ENCODE data around the gene TP53BP2.
A peak's percentile ranks its signal among the peaks of the same experiment; 100 is the strongest.
"Not testable (repeated sequence)": the region's sequence is repeated elsewhere in the genome, so short reads cannot be mapped to it uniquely, and the experiment has no call there.

Gene TP53BP2

DNA sequence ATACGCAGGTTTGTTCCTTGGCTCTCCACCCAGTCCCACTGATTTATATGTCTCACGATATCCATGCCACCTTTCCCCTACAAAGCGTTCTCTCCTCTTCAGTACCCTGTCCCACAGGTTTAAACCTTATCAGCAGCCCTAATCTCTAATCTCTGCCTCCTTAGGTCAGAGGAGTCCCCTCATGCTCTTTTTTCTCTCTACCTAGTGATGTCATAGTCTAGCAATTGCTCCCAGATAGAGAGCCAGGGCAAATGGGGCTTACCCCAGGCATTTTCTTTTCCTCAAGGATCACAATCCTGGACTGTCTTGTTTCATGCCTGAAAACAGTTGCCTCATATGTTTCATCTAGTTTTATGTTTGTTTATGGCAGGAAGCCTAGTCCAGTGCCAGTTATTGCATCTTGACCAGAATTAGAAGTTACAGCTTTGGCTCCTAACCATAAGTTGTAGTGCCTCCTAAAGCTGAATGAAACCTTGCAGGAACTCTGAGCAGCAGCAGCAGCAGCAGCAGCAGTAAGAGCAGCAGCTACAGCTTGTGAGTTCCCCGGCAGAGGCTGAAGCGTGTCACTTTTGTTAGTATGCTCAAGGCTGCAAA is 26.7 kb upstream of the TP53BP2 start:
- Histone ChIP-seq H2AFZ (no peak overlapping the region), H3K36me3 (ENCODE audit: control insufficient read depth, insufficient read depth, low read length) (no peaks in the 10 kb centered on the region), H3K4me2 (ENCODE audit: low read length) (no peak overlapping the region), H3K27me3 (ENCODE audit: control insufficient read depth, insufficient read depth, low read length) (no peaks in the 10 kb centered on the region), H3K9ac (no peak overlapping the region), H3K4me1 (peaks cover 2% of the 10 kb centered on the region), H3K9me3 (ENCODE audit: control insufficient read depth, low read length) (no peaks in the 10 kb centered on the region), H3K4me3 (ENCODE audit: low read depth, low read length) (no peak overlapping the region), H3K27ac (no peak overlapping the region), H3K79me2 (no peaks in the 10 kb centered on the region)
- TF ChIP-seq, protein P1, sequence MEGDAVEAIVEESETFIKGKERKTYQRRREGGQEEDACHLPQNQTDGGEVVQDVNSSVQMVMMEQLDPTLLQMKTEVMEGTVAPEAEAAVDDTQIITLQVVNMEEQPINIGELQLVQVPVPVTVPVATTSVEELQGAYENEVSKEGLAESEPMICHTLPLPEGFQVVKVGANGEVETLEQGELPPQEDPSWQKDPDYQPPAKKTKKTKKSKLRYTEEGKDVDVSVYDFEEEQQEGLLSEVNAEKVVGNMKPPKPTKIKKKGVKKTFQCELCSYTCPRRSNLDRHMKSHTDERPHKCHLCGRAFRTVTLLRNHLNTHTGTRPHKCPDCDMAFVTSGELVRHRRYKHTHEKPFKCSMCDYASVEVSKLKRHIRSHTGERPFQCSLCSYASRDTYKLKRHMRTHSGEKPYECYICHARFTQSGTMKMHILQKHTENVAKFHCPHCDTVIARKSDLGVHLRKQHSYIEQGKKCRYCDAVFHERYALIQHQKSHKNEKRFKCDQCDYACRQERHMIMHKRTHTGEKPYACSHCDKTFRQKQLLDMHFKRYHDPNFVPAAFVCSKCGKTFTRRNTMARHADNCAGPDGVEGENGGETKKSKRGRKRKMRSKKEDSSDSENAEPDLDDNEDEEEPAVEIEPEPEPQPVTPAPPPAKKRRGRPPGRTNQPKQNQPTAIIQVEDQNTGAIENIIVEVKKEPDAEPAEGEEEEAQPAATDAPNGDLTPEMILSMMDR (IDR thresholded peaks at IDR 0.05), result no peak

DNA sequence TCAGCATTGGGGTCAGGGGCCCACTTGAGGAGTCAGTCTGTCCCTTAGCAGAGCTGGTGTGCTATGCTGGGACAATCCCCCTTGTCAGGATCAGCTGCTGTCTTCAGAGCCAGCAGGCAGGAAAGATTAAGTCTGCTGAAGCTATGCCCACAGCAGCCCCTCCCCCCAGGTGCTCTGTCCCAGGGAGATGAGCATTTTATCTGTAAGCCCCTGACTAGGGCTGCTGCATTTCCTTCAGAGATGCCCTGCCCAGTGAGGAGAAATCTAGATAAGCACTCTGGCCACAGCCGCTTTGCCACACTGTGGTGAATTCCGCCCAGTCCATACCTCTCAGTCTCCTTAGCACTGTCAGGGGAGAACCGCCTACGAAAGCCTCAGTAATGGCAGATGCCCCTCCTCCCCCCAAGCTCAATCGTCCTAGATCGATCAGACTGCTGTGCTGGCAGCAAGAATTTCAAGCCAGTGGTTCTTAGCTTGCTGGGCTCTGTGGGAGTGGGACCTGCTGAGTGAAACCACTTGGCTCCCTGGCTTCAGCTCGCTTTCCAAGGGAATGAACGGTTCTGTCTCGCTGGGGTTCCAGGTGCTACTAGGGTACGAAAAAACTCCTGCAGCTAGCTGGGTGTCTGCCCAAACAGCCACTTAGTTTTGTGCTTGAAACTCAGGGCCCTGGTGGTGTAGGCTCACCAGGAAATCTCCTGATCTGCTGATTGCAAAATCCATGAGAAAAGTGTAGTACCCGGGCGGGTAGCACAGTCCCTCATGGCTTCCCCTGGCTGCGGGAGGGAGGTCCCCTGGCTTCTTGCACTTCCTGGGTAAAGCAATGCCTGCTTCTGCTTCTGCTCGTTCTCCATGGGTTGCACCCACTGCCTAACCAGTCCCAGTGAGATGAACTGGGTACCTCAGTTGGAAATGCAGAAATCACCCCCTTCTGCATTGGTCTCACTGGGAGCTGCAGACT is 25.1 kb upstream of the TP53BP2 start:
- H3K9me3 ChIP-seq (ENCODE audit: control insufficient read depth, low read length), result no peaks in the 10 kb centered on the region
- H3K36me3 ChIP-seq (ENCODE audit: control insufficient read depth, insufficient read depth, low read length), result no peaks in the 10 kb centered on the region
- peak overlapping the region; percentile 73 for H2AFZ ChIP-seq
- no peaks in the 10 kb centered on the region for H3K79me2 ChIP-seq
- H3K4me2 ChIP-seq (ENCODE audit: low read length), result no peak overlapping the region
- H3K27me3 ChIP-seq (ENCODE audit: control insufficient read depth, insufficient read depth, low read length), result no peaks in the 10 kb centered on the region
- H3K9ac ChIP-seq, result no peak overlapping the region
- TF ChIP-seq, protein P1 (IDR thresholded peaks at IDR 0.05), result no peak
- H3K4me3 ChIP-seq (ENCODE audit: low read depth, low read length), result no peak overlapping the region
- H3K27ac ChIP-seq, result no peak overlapping the region
- peaks cover 2% of the 10 kb centered on the region for H3K4me1 ChIP-seq

DNA sequence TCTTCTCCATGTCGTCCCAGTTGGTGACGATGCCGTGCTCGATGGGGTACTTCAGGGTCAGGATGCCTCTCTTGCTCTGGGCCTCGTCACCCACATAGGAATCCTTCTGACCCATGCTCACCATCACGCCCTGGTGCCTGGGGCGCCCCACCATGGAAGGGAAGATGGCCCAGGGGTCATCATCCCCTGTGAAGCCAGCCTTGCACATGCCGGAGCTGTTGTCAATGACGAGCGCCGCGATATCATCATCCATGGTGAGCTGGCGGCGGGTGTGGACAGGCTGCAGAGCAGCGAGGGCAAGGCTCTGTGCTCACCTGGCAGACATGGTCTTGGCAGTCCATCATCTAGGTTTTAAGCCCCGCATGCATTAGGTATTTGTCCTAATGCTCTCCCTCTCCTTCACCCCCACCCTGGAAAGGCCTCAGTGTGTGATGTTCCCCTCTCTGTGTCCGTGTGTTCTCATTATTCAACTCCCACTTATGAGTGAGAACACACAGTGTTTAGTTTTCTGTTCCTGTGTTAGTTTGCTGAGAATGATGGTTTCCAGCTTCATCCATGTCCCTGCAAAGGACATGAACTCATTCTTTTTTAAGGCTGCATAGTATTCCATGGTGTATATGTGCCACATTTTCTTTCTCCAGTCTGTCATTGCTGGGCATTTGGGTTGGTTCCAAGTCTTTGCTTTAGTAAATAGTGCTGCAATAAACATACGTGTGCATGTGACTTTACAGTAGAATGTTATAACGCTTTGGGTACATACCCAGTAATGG is 19.0 kb upstream of the TP53BP2 start:
- H2AFZ ChIP-seq; H3K79me2 ChIP-seq; H3K4me1 ChIP-seq; H3K4me2 ChIP-seq (ENCODE audit: low read length); H3K9me3 ChIP-seq (ENCODE audit: control insufficient read depth, low read length); H3K36me3 ChIP-seq (ENCODE audit: control insufficient read depth, insufficient read depth, low read length); H3K9ac ChIP-seq; H3K4me3 ChIP-seq (ENCODE audit: low read depth, low read length); H3K27me3 ChIP-seq (ENCODE audit: control insufficient read depth, insufficient read depth, low read length); H3K27ac ChIP-seq: not testable (repeated sequence)

DNA sequence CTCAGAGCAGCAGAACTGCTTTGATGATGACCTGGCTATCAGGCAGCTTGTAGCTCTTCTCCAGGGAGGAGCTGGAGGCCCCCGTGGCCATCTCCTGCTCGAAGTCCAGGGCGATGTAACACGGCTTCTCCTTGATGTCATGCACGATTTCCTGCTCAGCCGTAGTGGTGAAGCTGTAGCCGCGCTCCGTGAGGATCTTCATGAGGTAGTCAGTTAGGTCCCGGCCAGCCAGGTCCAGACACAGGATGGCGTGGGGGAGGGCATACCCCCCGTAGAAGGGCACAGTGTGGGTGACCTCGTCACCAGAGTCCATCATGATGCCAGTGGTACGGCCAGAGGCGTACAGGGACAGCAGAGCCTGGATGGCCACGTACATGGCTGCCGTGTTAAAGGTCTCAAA is 18.3 kb upstream of the TP53BP2 start:
- Histone ChIP-seq H3K27ac (no peak overlapping the region), H3K27me3 (ENCODE audit: control insufficient read depth, insufficient read depth, low read length) (no peaks in the 10 kb centered on the region), H3K9me3 (ENCODE audit: control insufficient read depth, low read length) (no peaks in the 10 kb centered on the region), H3K4me3 (ENCODE audit: low read depth, low read length) (no peak overlapping the region), H3K9ac (no peak overlapping the region), H3K36me3 (ENCODE audit: control insufficient read depth, insufficient read depth, low read length) (no peaks in the 10 kb centered on the region), H3K4me2 (ENCODE audit: low read length) (no peak overlapping the region), H2AFZ (no peak overlapping the region), H3K79me2 (no peaks in the 10 kb centered on the region), H3K4me1 (peaks cover 4% of the 10 kb centered on the region)
- TF ChIP-seq, protein P1 (IDR thresholded peaks at IDR 0.05), result no peak

DNA sequence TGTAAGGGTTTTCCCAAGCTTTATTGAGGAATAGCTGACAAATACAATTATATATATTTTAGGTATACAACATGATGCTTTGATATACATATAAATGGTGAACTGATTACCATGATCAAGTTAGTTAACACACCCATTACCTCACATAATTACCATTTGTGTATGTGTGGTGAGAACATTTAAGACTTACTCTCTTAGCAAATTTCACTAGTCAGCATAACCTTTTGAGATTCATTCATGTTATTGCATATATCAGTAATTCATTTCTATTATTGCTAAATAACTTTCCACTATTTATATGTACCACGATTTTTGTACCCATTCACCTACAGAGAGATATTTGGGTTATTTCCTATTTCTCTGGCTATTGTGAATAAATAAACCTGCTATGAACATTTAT is 16.2 kb upstream of the TP53BP2 start:
- no peak overlapping the region for H2AFZ ChIP-seq
- H3K79me2 ChIP-seq, result no peaks in the 10 kb centered on the region
- H3K4me2 ChIP-seq (ENCODE audit: low read length), result no peak overlapping the region
- no peak overlapping the region for H3K27ac ChIP-seq
- no peaks in the 10 kb centered on the region for H3K27me3 ChIP-seq (ENCODE audit: control insufficient read depth, insufficient read depth, low read length)
- no peaks in the 10 kb centered on the region for H3K36me3 ChIP-seq (ENCODE audit: control insufficient read depth, insufficient read depth, low read length)
- H3K4me1 ChIP-seq, result peaks cover 4% of the 10 kb centered on the region
- TF ChIP-seq, protein P1 (IDR thresholded peaks at IDR 0.05), result no peak
- H3K9ac ChIP-seq, result no peak overlapping the region
- no peaks in the 10 kb centered on the region for H3K9me3 ChIP-seq (ENCODE audit: control insufficient read depth, low read length)
- no peak overlapping the region for H3K4me3 ChIP-seq (ENCODE audit: low read depth, low read length)
